ENCODE measurements around the gene CENPX. TPM values are rescaled to one million over a fixed set of nuclear protein-coding genes. Genes with fewer than 3 reads are reported as not detected.
"Not testable (repeated sequence)": the region's sequence is repeated elsewhere in the genome, so short reads cannot be mapped to it uniquely, and the experiment has no call there.

The CENPX gene
- total RNA-seq, 1 donor from 2014 or later, result 26.3 TPM

DNA sequence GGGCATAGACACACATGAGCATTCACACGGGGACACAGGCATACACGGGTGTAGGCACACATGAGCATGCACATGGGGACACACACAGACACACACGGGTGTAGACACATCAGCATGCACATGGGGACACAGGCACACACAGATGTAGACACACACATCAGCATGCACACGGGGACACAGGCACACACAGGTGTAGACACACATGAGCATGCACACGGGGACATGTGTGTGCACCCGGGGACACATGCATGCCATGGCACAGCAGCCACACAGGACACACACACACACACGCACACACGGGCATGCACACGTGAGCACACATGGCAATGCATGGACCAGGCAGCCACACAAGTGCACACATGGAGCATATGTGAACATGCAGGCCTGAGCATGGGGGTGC is 20.0 kb upstream of the CENPX start:
- Histone ChIP-seq H3K9me3 (replicated peaks) (no peaks in the 10 kb centered on the region), H3K27ac (replicated peaks) (no peak overlapping the region), H3K36me3 (peaks cover 7% of the 10 kb centered on the region), H3K27me3 (ENCODE audit: low read depth) (no peaks in the 10 kb centered on the region), H3K4me3 (no peak overlapping the region), H3K4me1 (peaks cover 4% of the 10 kb centered on the region)
- no peak for DNase-seq
- TF ChIP-seq, protein P1, sequence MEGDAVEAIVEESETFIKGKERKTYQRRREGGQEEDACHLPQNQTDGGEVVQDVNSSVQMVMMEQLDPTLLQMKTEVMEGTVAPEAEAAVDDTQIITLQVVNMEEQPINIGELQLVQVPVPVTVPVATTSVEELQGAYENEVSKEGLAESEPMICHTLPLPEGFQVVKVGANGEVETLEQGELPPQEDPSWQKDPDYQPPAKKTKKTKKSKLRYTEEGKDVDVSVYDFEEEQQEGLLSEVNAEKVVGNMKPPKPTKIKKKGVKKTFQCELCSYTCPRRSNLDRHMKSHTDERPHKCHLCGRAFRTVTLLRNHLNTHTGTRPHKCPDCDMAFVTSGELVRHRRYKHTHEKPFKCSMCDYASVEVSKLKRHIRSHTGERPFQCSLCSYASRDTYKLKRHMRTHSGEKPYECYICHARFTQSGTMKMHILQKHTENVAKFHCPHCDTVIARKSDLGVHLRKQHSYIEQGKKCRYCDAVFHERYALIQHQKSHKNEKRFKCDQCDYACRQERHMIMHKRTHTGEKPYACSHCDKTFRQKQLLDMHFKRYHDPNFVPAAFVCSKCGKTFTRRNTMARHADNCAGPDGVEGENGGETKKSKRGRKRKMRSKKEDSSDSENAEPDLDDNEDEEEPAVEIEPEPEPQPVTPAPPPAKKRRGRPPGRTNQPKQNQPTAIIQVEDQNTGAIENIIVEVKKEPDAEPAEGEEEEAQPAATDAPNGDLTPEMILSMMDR (IDR thresholded peaks at IDR 0.05; ENCODE audit: borderline replicate concordance), result no peak
- intact Hi-C loops (cut with micrococcal nuclease), result no loop called here

DNA sequence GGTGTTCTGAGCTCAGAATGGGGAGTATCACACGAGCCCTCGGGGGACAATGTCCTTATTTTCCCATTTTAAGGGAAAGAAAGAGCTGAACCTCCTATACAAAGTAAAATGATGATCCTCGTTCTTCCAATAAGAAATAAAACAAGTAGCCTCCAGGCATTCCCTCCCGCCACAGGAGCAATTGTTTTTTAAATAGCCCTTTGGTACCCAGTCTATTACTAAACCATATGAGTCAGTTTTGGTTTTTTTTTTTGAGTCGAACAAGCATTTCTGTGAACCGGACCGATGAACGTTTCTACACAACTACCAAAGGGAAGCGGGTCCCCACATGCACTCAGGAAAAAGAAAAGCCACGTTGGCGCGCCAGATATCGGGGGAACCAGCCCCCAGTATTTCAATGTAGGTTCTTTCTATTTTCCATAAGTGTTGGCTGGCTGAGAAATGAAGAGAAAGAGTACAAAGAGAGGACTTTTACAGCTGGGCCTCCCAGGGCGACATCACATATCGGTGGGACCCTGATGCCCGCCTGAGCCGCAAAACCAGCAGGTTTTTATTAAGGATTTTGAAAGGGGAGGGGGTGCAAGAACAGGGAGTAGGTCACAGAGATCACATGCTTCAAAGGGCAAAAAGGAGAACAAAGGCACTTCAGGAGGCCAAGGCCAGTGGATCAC is 18.6 kb upstream of the CENPX start:
- no peaks in the 10 kb centered on the region for H3K27me3 ChIP-seq (ENCODE audit: low read depth)
- no peaks in the 10 kb centered on the region for H3K36me3 ChIP-seq
- H3K9me3 ChIP-seq (replicated peaks), result no peaks in the 10 kb centered on the region
- intact Hi-C loops (cut with micrococcal nuclease), result no loop called here
- no peak overlapping the region for H3K27ac ChIP-seq (replicated peaks)
- H3K4me3 ChIP-seq, result no peak overlapping the region
- H3K4me1 ChIP-seq, result peaks cover 13% of the 10 kb centered on the region
- no peak for DNase-seq
- TF ChIP-seq, protein P1 (IDR thresholded peaks at IDR 0.05; ENCODE audit: borderline replicate concordance), result no peak

DNA sequence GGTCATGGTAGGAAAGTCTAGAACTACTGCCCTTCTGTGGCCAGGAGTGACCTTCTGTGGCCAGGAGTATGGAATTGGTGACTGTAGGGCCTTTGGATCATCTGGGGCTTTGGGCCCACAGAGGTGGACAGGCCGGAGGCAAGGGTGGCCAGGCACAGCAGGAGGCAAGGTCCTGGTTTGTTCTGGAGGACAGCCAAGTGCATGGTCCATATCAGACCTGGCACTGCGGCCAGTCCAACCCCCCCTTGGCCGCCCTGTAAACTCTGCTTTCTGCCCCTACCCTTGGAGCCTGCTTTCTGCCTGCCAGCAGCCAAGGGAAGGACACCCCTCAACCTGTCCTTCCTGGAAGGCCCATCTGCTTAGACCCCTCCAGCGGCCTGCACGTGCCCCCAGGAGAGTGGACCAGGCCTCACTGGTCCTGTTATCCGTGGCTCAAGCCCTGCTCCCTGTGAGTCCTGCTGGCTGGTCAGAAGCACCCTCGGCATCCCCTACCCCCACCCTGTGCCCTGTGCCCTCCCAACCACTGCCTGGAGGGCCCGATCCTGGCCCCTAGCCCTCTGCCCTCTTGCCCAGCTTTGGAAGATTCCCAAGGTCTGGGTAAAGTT is 17.1 kb upstream of the CENPX start:
- H3K27ac ChIP-seq (replicated peaks), result no peak overlapping the region
- no peaks in the 10 kb centered on the region for H3K9me3 ChIP-seq (replicated peaks)
- no peak overlapping the region for H3K4me3 ChIP-seq
- TF ChIP-seq, protein P1 (IDR thresholded peaks at IDR 0.05; ENCODE audit: borderline replicate concordance), result no peak
- no peaks in the 10 kb centered on the region for H3K36me3 ChIP-seq
- DNase-seq, result no peak
- no peaks in the 10 kb centered on the region for H3K27me3 ChIP-seq (ENCODE audit: low read depth)
- intact Hi-C loops (cut with micrococcal nuclease), result no loop called here
- H3K4me1 ChIP-seq, result peaks cover 22% of the 10 kb centered on the region

DNA sequence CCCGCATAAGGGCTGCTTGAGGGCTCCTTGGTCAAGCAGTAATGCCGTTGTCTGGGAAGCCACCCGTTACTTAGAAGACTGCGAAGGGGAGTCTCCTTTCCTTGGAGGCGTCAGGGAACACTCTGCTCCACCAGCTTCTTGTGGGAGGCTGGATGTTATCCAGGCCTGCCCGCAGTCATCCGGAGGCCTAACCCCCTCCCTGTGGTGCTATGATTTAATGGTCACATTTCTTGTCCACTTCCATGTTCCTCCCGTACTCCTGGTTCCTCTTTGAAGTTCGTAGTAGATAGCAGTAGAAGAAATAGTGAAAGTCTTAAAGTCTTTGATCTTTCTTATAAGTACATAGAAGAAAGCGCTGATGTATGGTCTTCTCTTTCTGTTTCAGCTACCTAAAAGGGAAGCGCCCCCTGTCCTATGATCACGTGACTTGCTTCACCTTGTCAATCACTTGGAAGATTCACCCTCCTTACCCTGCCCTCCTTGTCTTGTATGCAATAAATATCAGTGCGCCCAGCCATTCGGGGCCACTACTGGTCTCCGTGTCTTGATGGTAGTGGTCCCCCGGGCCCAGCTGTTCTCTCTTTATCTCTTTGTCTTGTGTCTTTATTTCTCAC is 16.2 kb upstream of the CENPX start:
- H3K27me3 ChIP-seq (ENCODE audit: low read depth); H3K27ac ChIP-seq (replicated peaks); H3K4me3 ChIP-seq; H3K9me3 ChIP-seq (replicated peaks); intact Hi-C loops (cut with micrococcal nuclease); DNase-seq; H3K36me3 ChIP-seq: not testable (repeated sequence)
- H3K4me1 ChIP-seq, result peaks cover 22% of the 10 kb centered on the region

DNA sequence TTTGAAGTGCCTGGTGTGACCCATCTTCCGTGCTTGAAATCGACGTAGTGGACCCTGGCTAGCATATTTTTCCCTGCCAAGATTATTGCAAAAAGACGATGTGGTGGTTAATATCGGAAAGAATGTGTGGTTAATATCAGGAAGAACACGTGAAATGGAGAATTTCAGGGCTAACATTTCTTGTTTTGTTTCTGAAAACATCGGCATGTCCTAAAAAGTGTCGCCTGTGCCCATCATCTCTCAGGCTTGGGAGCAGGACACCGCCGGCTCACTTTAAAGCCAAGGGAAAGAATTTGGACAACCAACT is 15.2 kb upstream of the CENPX start:
- intact Hi-C loops (cut with micrococcal nuclease), result no loop called here
- TF ChIP-seq, protein P1 (IDR thresholded peaks at IDR 0.05; ENCODE audit: borderline replicate concordance), result no peak

More for the DNA sequence above, 15.2 kb upstream of the CENPX start:
- Histone ChIP-seq H3K9me3 (replicated peaks) (no peaks in the 10 kb centered on the region), H3K4me3 (peak overlapping the region; percentile 83), H3K27me3 (ENCODE audit: low read depth) (no peaks in the 10 kb centered on the region), H3K36me3 (no peaks in the 10 kb centered on the region), H3K27ac (replicated peaks) (peak overlapping the region; percentile 96), H3K4me1 (peaks cover 22% of the 10 kb centered on the region)
- DNase-seq, result no peak

Data from left ventricle myocardium inferior (tissue), 1 donor.